GM19193 (cell line): ENCODE measurements around the gene ACTN1.

Experiments
- POLR2A ChIP-seq: IDR thresholded peaks from 4 replicates; pipeline ENCODE4 v1.6.1; 2011; ENCODE audit not compliant: insufficient read depth, insufficient read length; ENCODE audit errors: extremely low read depth

Gene ACTN1

DNA sequence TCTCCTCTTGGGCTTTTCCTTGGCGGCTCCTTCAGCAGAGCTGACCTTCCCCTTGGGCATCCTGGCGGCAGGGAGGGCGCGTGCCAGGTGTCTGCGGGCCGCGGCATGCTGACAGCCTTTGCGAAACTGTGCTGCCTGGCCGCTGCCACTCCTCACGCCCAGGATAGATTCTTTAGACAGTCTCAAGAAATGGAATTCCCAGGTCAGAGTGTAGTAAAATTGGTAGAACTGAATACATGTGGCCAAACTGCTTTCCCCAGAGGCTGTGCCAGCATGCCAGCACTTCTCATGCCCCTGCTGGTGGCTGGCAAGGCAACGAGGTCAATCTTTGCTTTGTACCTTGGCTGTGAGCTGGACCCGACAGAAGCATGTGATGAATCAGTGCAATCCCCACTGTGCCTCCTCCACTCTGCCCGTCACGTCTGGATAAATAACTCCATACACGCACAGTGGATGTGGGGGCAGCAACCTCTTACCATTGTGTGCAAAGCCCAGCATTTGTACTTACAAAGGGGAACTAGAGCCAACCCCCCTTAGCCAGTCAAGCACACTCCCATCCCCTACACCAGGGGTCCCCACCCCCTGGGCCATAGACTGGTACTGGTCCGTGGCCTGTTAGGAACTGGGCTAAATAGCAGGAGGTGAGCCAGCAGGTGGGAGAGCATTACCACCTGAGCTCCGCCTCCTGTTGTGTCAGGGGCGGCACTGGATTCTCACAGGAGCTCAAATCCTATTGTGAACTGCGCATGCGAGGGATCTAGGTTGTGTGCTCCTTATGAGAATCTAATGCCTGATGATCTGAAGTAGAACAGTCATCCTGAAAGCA lies 90.9 kb downstream of the ACTN1 start:
- no peak for TF ChIP-seq POLR2A

DNA sequence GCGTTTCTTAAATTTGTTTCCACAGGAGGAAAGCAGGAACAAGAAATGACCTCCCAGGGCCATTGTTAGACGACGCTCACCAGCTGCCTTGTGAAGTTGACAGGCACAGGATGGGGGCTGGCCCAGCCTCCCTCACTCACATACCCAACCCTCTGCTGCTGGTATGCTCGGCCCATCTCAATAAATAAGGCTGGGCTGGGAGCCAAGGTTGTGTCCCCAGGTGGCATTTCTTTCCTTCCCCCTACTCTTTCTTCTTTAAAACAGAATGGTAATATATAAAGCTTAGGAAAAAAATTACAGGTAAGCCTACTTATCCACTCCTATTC lies 93.0 kb downstream of the ACTN1 start:
- TF ChIP-seq POLR2A = no peak

DNA sequence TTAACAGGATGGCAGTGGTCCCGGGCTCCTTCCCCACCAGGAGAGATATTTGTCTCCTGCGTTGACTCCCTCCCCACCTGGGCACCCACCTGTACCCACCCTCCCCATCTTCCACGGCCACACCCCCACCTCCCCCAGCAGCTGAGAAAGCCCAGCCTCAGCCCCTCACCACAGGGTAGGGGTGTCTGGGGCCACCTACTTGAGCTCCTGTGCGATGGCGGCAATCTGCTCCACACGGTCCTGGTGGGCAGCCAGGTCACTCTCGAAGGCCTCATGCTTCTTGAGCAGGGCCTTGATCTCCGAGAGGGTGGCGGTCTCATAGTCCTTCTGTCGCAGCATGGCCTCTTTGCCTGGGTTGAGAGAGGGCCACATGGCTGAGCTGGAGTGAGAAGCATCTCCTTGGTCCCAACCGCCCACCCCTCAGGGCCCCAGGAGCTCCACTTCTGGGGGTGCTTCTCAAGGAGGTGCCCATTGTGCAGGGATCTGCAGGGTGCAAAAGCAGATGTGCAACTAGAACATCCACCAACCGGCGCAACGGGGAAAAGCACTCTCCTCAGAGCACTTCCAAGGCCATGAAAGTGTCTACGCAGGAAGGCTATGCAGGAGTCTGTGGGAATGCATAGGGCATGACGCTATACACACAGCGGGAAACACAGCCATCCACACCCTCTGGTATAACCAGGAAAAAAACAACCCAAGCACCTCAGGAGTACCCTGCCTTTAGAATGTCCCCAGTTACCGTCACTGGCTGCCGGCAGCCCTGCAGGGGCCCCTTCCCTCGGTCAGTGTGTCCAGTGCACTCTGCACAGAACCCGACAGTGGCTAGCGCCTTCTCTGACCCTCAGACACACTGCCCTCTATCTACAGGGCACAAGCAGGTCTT lies 93.6 kb downstream of the ACTN1 start:
- no peak for TF ChIP-seq POLR2A

DNA sequence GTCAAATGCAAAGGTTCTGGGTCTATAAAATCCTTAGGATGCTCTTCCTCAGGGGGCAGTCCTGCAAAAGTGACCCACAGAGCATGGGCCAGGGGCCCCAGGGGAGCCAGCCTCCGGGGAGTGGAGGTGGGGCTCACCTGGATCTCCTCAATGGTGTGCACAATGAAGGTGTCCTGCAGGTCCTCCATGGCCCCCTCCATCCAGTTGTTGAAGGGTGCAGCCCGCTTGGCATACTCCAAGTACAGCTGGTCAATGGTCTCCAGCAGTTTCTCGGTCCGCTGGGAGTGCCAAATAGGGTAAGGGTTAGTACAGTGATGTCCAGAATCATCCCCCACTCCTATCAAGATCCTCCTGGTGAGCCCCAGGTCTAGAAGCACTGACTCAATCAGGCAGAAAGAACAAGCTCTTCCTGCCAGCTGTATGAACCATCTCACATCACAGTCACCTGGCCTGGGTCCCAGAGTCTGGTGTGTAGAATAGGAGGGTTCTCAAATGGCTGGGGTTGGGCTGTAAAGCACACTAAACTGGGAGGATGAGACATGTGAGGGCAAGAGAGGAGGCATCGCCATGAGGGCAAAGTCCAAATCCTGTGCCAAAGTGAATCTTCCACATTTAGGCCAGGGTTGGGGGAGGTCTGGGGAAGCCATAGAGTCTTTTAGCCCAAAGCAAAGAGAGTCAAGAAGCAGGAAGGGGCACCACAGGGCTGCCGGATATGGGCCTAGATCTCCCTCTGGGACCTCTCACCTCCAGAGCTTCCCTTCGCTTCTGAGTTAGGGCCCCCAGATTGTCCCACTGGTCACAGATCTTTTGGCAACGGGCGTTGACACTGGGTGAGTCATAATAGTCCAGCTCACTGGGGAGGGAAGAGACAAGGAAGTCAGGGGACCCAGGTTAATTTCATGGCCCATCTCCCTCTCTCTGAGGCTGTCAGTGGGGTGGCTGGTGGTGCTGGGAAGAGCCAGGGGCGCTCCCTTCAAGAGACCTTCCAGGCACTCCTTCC lies 94.8 kb downstream of the ACTN1 start:
- TF ChIP-seq POLR2A = no peak

GRCh38 chr14:68882235-68882634 lies 96.9 kb downstream of the ACTN1 start:
- no peak for TF ChIP-seq POLR2A

- TF ChIP-seq POLR2A = no peak
These were observed 97.7 kb downstream of the ACTN1 start for GRCh38 chr14:68881396-68881795.

GRCh38 chr14:68880581-68881105 lies 98.5 kb downstream of the ACTN1 start:
- TF ChIP-seq POLR2A = no peak

DNA sequence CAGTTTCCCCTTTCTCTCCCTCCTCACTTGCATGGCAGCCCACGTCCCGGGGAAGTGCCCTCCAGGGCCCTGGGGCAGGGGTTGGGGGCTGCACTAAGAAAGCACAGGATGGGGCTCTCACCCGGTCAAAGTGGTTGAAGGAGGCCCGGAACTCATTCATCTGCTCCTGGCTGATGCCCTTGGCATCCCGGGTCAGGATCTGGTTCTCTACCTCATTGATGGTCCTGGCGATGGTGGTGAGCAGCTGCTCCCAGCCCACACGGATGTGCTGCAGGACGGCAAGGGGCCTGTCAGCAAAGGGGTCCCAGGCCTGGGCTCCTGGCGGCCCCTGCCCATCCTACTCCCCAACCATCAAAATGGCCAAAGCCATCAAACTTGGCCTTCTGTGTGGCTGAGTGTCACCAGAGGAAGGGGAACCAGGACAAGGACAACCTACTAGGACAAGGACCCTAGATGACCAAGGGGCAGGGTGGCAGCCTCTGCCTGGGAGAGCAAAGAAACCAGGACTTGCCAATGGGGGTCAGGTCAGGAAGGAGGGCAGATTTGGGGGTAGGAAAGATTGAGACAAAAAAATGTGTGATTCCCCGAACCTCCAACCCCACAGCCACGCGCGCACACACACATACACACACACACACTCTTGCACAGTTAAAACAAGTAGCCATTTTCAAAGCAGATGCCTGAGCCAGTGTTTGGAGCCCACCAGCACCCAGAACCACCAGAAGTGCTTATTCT lies 99.1 kb downstream of the ACTN1 start:
- no peak for TF ChIP-seq POLR2A

DNA sequence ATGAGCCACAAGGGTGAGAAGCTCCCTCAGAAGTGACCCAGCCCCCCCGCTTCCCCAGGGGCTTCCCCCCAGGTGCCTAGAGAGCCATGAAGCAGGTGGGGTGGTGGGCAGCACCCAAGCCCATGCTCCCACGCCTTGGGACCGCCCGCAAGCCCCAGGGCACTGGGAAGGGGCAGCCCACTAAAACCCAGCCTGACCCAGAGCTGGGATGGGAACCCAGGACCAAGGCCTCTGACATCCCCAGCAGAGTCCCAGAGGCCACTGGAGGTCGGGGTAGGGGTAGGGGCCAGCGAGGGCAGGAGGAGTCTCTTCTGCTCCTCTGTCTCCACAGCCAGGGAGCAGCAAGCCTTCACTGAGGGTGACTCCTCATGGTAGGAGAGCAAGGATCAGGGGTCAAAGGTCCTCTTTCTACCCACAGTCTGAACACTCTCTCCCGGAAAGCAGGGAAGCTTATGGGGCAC lies 99.8 kb downstream of the ACTN1 start:
- no peak for TF ChIP-seq POLR2A

DNA sequence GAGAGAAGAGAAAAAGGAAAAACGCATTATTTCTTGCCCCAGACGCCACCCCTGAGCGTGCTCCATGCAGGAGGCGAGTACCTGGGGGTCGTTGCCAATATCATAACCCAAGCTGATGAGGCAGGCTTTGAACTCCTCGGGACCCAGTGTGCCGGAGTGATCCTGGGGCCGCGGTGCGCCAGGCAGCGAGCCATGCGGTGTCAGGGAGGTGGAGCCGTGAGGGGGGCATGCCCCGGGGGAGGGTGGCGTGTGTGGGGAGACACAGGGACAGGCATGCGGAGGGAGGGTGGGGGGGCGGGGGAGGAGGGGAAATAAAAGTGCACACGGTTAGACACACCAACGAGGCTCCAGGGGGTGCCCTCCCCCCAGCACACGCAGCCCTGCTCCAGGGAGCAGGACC lies 100.2 kb downstream of the ACTN1 start:
- TF ChIP-seq POLR2A = no peak

DNA sequence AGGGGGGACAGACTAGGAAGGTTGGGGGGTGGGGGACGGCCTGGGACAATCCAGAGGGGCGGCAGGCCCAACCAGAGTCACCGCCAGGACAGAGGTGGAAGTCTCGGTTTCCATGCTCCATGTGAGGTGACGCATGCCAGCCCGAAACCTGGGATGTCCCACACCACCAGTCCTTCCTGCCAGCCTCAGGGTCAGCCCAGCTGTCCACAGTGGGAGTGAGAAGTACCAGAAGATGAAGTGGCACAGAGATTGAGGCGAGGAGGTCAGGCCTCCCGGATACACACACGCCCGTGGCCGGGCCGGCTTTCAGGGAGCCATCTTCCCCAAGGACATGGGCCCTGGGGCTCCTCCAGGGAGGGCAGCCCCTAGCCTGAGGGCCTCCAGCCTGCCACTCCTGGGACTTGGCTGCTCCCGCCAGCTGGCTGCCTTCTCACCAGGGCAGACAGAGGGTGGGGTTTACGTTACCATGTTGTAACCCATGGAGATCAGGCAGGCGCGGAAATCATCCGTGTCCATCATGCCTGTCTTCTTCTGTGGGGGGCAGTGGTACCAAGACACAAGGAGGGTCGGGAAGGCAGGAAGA lies 101.0 kb downstream of the ACTN1 start:
- no peak for TF ChIP-seq POLR2A

- no peak for TF ChIP-seq POLR2A
These were observed 102.1 kb downstream of the ACTN1 start for GRCh38 chr14:68876976-68877375.

- no peak for TF ChIP-seq POLR2A
These were observed 104.4 kb downstream of the ACTN1 start for GRCh38 chr14:68874746-68875155.
